GM13976 (cell line): ENCODE results near the gene STXBP6.

Experiments used
- DNase-seq: peaks from one replicate; pipeline ENCODE4 v3.0.0; 2012; ENCODE audit warnings: low spot score
- in situ Hi-C: fragments of 300-500 bp; cut with MboI; formaldehyde crosslinking; loops from one replicate; pipeline ENCODE4 v1.12.0; 2022; ENCODE audit warnings: low sequenced_read_pairs, mixed read lengths, inconsistent platforms; ENCODE audit not compliant: unreplicated experiment
- TF ChIP-seq, protein P1 (sequence below): IDR thresholded peaks from 2 replicates; pipeline ENCODE4 v1.5.1; 2012; ENCODE audit warnings: borderline replicate concordance, mild to moderate bottlenecking; ENCODE audit not compliant: insufficient read depth; ENCODE audit errors: extremely low read depth, missing control alignments, control extremely low read depth

Gene STXBP6

DNA sequence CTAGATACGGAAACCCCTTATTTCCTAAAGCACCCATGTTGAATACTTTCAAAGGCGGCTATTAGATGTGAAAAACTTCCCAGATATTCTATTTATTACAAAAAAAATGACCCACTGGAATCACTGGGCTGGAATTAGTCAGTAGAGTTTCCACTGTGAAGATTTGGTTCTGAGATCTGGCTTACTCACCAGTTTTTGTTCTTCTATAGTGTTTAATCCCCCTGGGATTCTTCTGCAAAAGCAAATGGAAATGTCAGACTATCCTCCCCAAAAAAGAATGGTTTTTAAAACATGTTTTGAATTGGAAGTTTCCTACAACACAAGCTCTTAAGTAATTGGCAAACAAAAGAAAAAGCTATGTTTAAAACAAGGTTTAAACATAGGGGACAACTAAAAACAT, 166.4 kb downstream of the STXBP6 start:
- in situ Hi-C loops = no loop called here
- TF ChIP-seq, protein P1, sequence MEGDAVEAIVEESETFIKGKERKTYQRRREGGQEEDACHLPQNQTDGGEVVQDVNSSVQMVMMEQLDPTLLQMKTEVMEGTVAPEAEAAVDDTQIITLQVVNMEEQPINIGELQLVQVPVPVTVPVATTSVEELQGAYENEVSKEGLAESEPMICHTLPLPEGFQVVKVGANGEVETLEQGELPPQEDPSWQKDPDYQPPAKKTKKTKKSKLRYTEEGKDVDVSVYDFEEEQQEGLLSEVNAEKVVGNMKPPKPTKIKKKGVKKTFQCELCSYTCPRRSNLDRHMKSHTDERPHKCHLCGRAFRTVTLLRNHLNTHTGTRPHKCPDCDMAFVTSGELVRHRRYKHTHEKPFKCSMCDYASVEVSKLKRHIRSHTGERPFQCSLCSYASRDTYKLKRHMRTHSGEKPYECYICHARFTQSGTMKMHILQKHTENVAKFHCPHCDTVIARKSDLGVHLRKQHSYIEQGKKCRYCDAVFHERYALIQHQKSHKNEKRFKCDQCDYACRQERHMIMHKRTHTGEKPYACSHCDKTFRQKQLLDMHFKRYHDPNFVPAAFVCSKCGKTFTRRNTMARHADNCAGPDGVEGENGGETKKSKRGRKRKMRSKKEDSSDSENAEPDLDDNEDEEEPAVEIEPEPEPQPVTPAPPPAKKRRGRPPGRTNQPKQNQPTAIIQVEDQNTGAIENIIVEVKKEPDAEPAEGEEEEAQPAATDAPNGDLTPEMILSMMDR = no peak
- no peak for DNase-seq

- TF ChIP-seq, protein P1 = no peak
- in situ Hi-C loops = no loop called here
Measured at GRCh38 chr14:24881116-24881893, 168.6 kb downstream of the STXBP6 start.

GRCh38 chr14:24880689-24881088, 169.3 kb downstream of the STXBP6 start:
- in situ Hi-C loops = no loop called here
- TF ChIP-seq, protein P1 = no peak
- no peak for DNase-seq

More at GRCh38 chr14:24881116-24881893, 168.6 kb downstream of the STXBP6 start:
- DNase-seq = no peak

DNA sequence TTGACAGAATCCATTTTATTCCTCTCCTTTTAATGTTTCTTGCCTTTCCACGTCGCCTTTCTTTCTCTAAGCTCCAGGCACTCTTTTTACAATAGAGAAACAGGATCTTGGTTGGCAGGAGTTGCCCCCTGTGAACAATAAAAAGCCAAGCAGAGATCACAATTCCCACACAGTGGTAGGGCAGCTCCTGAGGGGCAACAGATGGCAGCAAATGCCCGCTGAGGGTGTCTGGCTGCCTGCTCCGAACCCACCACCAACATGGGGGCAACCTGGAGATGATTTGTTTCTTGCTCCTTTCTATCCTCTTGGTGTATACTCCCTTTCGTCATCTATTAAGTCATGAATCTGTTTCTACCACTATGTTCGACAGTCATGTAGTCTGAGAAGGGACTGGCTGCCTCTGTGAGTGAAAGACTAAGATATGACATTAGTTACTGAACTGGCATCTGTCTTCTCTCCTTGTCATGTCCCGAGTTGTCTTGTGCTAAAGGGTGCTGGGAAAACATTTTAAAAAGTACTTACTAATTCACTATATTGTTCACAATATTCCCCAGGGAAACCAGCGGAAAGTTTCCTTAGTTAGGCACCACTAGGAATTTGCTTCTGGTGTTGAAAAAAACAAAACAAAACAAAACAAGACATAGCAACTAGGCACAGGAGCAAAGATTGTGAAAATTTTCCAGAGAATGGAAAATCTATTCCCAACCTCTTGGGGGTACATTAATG, 170.1 kb downstream of the STXBP6 start:
- DNase-seq = no peak
- TF ChIP-seq, protein P1 = no peak
- in situ Hi-C loops = no loop called here

DNA sequence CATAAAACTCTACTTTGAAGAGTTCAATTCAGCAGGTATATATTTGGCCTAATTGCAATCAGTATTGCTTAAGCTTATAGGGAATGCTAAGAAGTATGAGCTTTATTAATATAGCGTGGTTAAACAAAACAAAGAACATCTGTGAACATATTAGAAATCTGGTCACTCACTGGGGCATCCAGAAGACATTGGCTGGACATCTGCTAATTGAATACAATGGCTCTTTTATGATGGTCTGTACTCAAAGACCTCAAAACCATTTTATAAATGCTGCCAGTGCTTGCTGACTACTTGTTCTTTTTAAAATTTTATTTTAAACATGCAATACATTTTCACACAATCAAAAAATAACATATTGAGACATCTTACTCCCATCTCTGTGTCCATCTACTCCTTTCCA, 173.0 kb downstream of the STXBP6 start:
- no peak for DNase-seq
- TF ChIP-seq, protein P1 = no peak
- in situ Hi-C loops = no loop called here

DNA sequence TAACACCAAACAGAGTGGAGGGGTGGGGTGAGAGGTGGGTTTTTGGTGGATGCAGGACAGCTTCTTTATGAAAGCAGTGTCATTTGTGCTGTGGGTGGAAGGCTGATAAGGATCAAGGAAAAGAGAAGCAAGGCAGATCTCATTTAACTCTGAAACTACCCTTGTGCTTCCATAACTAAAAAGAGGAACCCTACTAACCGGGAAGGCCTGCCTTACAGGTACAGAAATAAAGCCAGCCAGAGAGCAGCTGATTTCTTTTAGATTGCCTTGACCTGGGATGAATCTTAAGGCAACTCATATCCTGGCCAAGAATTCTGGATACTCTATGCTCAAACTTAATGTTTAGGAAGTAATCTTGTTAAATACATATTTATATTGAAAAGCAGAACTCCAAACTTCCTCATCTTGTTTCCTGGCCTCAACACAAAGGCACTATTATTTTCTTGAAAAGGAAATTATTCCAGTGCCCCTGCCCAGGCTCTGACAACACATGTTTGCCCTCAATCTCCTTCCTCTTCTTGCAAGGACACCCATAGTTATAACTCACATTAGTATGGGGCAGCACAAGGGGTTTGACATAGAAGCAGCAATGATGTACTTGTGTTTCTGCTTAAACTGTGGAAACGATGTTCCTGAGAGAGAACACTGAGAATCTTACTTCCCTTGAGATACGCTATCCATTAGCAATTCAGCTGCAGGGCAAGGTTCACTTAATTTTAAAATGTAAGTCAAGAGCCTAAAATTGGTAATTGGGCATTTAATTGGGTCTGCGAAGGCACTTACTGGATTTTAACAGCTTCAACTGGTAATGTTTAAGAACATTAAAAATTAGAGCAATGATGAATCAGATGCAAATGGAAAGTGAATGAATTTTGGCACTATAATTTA, 173.7 kb downstream of the STXBP6 start:
- DNase-seq = no peak
- TF ChIP-seq, protein P1 = no peak
- in situ Hi-C loops = no loop called here
